ENCODE data around the gene ZBTB32. TPM values are rescaled to one million over a fixed set of nuclear protein-coding genes. Genes with fewer than 3 reads are reported as not detected.

The ZBTB32 gene
- total RNA-seq, 1 donor from 2014 or later = not detected

DNA sequence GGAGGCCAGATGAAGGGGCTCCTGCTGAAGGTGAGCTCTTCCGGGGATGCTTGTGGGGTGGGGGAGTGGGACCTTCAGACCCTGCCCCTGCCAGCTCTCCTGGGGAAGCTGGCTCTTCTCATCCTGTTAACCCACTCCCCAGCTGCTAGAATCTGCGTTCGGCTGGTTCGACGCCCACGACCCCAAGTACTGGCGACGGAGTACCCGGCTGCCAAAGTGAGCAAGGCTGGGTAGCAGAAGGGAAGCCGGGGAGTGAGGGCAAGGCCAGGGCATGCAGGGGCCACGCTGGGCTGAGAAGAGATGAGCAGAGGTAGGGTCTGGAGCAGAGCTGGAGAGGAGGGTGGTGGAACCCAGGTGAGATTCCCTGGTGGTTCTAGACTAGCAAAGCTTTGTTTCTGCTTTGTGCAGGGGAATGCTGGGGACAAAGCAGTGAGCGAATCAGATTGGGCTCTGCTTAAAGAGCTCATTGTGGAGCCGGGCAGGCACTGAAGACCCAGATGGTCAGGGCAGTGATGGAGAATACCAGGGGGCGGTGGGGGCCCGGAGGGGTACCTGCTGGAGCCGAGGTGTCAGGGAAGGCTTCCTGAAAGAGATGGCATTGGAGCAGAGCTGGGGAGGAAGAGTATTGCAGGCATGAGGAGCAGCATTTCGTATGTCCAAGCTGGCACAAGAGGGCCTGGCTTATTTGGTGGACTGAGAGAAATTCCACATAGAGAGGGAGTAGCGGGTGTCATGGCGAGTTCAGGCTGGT lies 23.8 kb downstream of the ZBTB32 start:
- Mint-ChIP-seq H3K4me3 (no peak overlapping the region), H3K27me3 (no peaks in the 10 kb centered on the region), H3K27ac (no peak overlapping the region), H3K9me3 (no peaks in the 10 kb centered on the region), H3K4me1 (ENCODE audit: unreplicated experiment) (peaks cover 5% of the 10 kb centered on the region), H3K36me3 (peaks cover 14% of the 10 kb centered on the region)
- TF ChIP-seq, protein P1, sequence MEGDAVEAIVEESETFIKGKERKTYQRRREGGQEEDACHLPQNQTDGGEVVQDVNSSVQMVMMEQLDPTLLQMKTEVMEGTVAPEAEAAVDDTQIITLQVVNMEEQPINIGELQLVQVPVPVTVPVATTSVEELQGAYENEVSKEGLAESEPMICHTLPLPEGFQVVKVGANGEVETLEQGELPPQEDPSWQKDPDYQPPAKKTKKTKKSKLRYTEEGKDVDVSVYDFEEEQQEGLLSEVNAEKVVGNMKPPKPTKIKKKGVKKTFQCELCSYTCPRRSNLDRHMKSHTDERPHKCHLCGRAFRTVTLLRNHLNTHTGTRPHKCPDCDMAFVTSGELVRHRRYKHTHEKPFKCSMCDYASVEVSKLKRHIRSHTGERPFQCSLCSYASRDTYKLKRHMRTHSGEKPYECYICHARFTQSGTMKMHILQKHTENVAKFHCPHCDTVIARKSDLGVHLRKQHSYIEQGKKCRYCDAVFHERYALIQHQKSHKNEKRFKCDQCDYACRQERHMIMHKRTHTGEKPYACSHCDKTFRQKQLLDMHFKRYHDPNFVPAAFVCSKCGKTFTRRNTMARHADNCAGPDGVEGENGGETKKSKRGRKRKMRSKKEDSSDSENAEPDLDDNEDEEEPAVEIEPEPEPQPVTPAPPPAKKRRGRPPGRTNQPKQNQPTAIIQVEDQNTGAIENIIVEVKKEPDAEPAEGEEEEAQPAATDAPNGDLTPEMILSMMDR (conservative IDR thresholded peaks at IDR 0.05) = no peak
- DNase-seq (ENCODE audit: extremely low spot score, unreplicated experiment) = no peak

DNA sequence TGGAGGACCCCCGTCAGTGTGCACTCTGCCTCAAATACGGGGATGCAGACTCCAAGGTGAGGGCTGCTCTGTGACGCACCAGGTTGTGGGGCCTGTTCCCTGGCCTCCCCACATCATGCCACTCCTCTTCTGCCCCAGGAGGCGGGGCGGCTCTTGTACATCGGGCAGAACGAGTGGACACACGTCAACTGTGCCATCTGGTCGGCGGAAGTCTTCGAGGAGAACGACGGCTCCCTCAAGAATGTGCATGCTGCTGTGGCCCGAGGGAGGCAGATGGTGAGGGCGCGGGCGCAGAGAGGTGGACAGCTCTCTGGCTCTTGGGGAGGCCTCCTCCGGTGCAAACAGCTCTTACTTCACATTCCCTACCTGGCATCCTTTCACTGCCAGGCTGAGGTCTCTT lies 24.7 kb downstream of the ZBTB32 start:
- peaks cover 14% of the 10 kb centered on the region for H3K36me3 Mint-ChIP-seq
- no peak overlapping the region for H3K4me3 Mint-ChIP-seq
- TF ChIP-seq, protein P1 (conservative IDR thresholded peaks at IDR 0.05) = no peak
- DNase-seq (ENCODE audit: extremely low spot score, unreplicated experiment) = no peak
- H3K4me1 Mint-ChIP-seq (ENCODE audit: unreplicated experiment) = peaks cover 5% of the 10 kb centered on the region
- no peak overlapping the region for H3K27ac Mint-ChIP-seq
- no peaks in the 10 kb centered on the region for H3K27me3 Mint-ChIP-seq
- no peaks in the 10 kb centered on the region for H3K9me3 Mint-ChIP-seq

DNA sequence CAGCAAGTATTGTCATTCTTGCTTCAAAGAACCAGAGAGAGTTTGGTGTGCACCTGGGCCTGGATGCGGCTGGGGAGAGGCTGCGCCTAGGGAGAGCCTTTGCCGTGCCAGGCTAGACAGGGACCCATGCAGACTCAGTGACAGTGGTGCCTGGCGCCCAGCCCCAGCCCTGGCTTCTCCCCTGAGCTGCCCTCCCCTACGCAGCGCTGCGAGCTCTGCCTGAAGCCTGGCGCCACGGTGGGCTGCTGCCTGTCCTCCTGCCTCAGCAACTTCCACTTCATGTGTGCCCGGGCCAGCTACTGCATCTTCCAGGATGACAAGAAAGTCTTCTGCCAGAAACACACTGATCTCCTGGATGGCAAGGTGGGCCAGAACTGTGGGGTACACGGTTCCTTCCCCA lies 25.4 kb downstream of the ZBTB32 start:
- H3K4me1 Mint-ChIP-seq (ENCODE audit: unreplicated experiment) = peaks cover 5% of the 10 kb centered on the region
- DNase-seq (ENCODE audit: extremely low spot score, unreplicated experiment) = no peak
- no peak overlapping the region for H3K4me3 Mint-ChIP-seq
- peak overlapping the region; percentile 56 for H3K27ac Mint-ChIP-seq
- peaks cover 14% of the 10 kb centered on the region for H3K36me3 Mint-ChIP-seq
- TF ChIP-seq, protein P1 (conservative IDR thresholded peaks at IDR 0.05) = no peak
- H3K27me3 Mint-ChIP-seq = no peaks in the 10 kb centered on the region
- H3K9me3 Mint-ChIP-seq = no peaks in the 10 kb centered on the region

DNA sequence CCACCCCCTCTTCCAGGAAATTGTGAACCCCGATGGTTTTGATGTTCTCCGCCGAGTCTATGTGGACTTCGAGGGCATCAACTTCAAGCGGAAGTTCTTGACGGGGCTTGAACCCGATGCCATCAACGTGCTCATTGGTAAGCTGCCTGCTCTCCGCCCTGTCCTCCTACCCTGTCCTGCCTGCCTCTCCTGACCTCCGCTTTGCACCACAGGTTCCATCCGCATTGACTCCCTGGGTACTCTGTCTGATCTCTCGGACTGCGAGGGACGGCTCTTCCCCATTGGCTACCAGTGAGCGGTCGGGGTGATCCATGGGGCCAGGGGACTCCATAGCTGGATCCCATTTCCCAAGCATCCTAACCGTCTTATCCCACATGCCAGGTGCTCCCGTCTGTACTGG lies 26.0 kb downstream of the ZBTB32 start:
- Mint-ChIP-seq H3K9me3 (no peaks in the 10 kb centered on the region), H3K36me3 (peaks cover 14% of the 10 kb centered on the region), H3K4me1 (ENCODE audit: unreplicated experiment) (peaks cover 5% of the 10 kb centered on the region), H3K27me3 (no peaks in the 10 kb centered on the region), H3K4me3 (no peak overlapping the region), H3K27ac (peak overlapping the region; percentile 56)
- TF ChIP-seq, protein P1 (conservative IDR thresholded peaks at IDR 0.05) = no peak
- no peak for DNase-seq (ENCODE audit: extremely low spot score, unreplicated experiment)

DNA sequence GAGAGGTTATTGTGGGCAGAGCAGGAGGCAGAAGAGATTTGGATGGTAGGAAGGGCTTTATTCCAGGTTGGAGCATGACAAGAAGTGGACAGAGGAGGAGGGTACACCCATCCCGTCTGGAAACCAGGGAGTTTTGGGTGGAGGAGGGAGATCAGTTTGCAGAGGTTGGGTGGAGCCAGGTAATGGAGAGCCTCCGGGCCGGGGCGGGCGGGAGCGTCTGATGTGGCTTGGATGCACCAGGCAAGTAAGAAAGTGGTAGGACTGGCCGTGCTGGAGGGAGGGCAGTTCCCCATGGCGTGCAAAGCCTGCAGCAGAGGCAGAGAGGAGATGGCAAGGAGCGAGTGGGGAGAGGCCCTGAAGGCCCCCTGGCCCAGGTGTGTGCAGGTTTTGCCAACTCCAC lies 27.0 kb downstream of the ZBTB32 start:
- H3K27ac Mint-ChIP-seq = peak overlapping the region; percentile 85
- TF ChIP-seq, protein P1 (conservative IDR thresholded peaks at IDR 0.05) = no peak
- H3K4me1 Mint-ChIP-seq (ENCODE audit: unreplicated experiment) = peaks cover 5% of the 10 kb centered on the region
- peaks cover 14% of the 10 kb centered on the region for H3K36me3 Mint-ChIP-seq
- H3K9me3 Mint-ChIP-seq = no peaks in the 10 kb centered on the region
- peak overlapping the region; percentile 34 for H3K4me3 Mint-ChIP-seq
- H3K27me3 Mint-ChIP-seq = no peaks in the 10 kb centered on the region
- DNase-seq (ENCODE audit: extremely low spot score, unreplicated experiment) = no peak
